Smooth muscle cell (in vitro differentiated cells): Measurements from ENCODE around the gene DCT. TPM values are rescaled to one million over a fixed set of nuclear protein-coding genes. Genes with fewer than 3 reads are reported as not detected.
"Not testable (repeated sequence)": the region's sequence is repeated elsewhere in the genome, so short reads cannot be mapped to it uniquely, and the experiment has no call there.

Source experiments
- DNase-seq: peaks from one replicate; lab custom pipeline; 2025; ENCODE audit not compliant: unreplicated experiment; lab: John Stamatoyannopoulos, UW
- H2AFZ ChIP-seq: fragments of 200-600 bp; sonication (generic); 2 replicates; pipeline ENCODE4 v1.6.0; 2016; ENCODE audit warnings: antibody characterized with exemption, low read depth, mild to moderate bottlenecking
- H3F3A ChIP-seq: fragments of 200-600 bp; sonication (generic); 2 replicates; pipeline ENCODE4 v1.6.0; 2017; ENCODE audit warnings: antibody characterized with exemption, low read depth
- H3K27ac ChIP-seq: fragments of 200-600 bp; sonication (generic); 2 replicates; pipeline ENCODE4 v1.5.1; 2016; ENCODE audit warnings: low read depth, mild to moderate bottlenecking
- H3K27me3 ChIP-seq: fragments of 200-600 bp; sonication (generic); 2 replicates; pipeline ENCODE4 v1.6.1; 2016; ENCODE audit warnings: low read depth, mild to moderate bottlenecking
- H3K36me3 ChIP-seq: fragments of 200-600 bp; sonication (generic); 2 replicates; pipeline ENCODE4 v1.5.1; 2016; ENCODE audit warnings: low read depth
- H3K4me1 ChIP-seq: fragments of 200-600 bp; sonication (generic); 2 replicates; pipeline ENCODE4 v1.5.1; 2016; ENCODE audit warnings: low read depth
- H3K4me2 ChIP-seq: fragments of 200-600 bp; sonication (generic); 2 replicates; pipeline ENCODE4 v1.6.0; 2016; ENCODE audit warnings: mild to moderate bottlenecking
- H3K4me3 ChIP-seq: fragments of 200-600 bp; sonication (generic); 2 replicates; pipeline ENCODE4 v1.5.1; 2016; ENCODE audit warnings: mild to moderate bottlenecking
- H3K79me2 ChIP-seq: fragments of 200-600 bp; sonication (generic); 2 replicates; pipeline ENCODE4 v1.6.0; 2016; ENCODE audit warnings: low read depth, mild to moderate bottlenecking
- H3K9ac ChIP-seq: fragments of 200-600 bp; sonication (generic); 2 replicates; pipeline ENCODE4 v1.6.0; 2016; ENCODE audit warnings: low read depth
- H3K9me3 ChIP-seq: fragments of 200-600 bp; sonication (generic); replicated peaks from 2 replicates; pipeline ENCODE4 v1.5.1; 2016; ENCODE audit warnings: low read depth
- H4K20me1 ChIP-seq: fragments of 200-600 bp; sonication (generic); 2 replicates; pipeline ENCODE4 v1.6.0; 2016; ENCODE audit warnings: low read depth
- WGBS: methylation state at CpG from one replicate; pipeline ENCODE4 v1.1.7; 2016; ENCODE audit warnings: low lambda C conversion rate; 5-methylcytosine and 5-hydroxymethylcytosine counted together
- polyA plus RNA-seq: library from polyadenylated mRNA; unstranded; fragments of >200 nt; fragmentation: Nextera tagmentation; extraction: Ambion mirVana; gene quantifications from 2 replicates; pipeline ENCODE4 v1.2.1, GENCODE V29; 2016
- total RNA-seq: library from RNA; depleted of rRNA; stranded (reverse); fragments of >200 nt; gene quantifications from 2 replicates; pipeline ENCODE4 v1.2.3, GENCODE V29; 2014
- TF ChIP-seq, protein P1 (sequence below): fragments of 200-600 bp; sonication (generic); IDR thresholded peaks from 2 replicates; pipeline ENCODE4 v1.5.1; 2017; ENCODE audit warnings: borderline replicate concordance, mild to moderate bottlenecking, antibody characterized with exemption; ENCODE audit not compliant: insufficient read depth, poor library complexity, severe bottlenecking

DCT gene
- total RNA-seq (0.09 TPM in 1 of 2 replicates, not detected in the other), polyA plus RNA-seq (0.10 and 0.31 TPM in 2 replicates)

- H3K4me1 ChIP-seq, result peaks cover 12% of the 10 kb centered on the region
- no peak within 1 kb of the TSS for H3K4me2 ChIP-seq
- H3K27me3 ChIP-seq, result no peaks in the 10 kb centered on the region
- no peaks in the 10 kb centered on the region for H3K79me2 ChIP-seq
- peak within 1 kb of the TSS; percentile 76 for H3K27ac ChIP-seq
- TF ChIP-seq, protein P1, sequence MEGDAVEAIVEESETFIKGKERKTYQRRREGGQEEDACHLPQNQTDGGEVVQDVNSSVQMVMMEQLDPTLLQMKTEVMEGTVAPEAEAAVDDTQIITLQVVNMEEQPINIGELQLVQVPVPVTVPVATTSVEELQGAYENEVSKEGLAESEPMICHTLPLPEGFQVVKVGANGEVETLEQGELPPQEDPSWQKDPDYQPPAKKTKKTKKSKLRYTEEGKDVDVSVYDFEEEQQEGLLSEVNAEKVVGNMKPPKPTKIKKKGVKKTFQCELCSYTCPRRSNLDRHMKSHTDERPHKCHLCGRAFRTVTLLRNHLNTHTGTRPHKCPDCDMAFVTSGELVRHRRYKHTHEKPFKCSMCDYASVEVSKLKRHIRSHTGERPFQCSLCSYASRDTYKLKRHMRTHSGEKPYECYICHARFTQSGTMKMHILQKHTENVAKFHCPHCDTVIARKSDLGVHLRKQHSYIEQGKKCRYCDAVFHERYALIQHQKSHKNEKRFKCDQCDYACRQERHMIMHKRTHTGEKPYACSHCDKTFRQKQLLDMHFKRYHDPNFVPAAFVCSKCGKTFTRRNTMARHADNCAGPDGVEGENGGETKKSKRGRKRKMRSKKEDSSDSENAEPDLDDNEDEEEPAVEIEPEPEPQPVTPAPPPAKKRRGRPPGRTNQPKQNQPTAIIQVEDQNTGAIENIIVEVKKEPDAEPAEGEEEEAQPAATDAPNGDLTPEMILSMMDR, result no peak
- no peak within 1 kb of the TSS for H3K9ac ChIP-seq
- no peaks in the 10 kb centered on the region for H3K9me3 ChIP-seq
- peak within 1 kb of the TSS; percentile 35 for H2AFZ ChIP-seq
- DNase-seq, result no peak
- no peaks in the 10 kb centered on the region for H4K20me1 ChIP-seq
- H3F3A ChIP-seq, result no peaks in the 10 kb centered on the region
- 59% methylated on average over 3 of the region's 3 CpGs for WGBS
- no peak within 1 kb of the TSS for H3K4me3 ChIP-seq
- no peaks in the 10 kb centered on the region for H3K36me3 ChIP-seq
Observed at GRCh38 chr13:94479616-94480015, at the start of gene DCT. Gene DCT, minus strand, starts transcription at chr13:94479682. Its CDS starts 427 bp downstream, at chr13:94479255.

GRCh38 chr13:94526956-94527355, 47.5 kb upstream of the DCT start:
- not testable (repeated sequence) for H3K79me2 ChIP-seq, H3K27me3 ChIP-seq, H4K20me1 ChIP-seq, H3K9ac ChIP-seq, H2AFZ ChIP-seq, H3K4me3 ChIP-seq, H3K36me3 ChIP-seq, H3K27ac ChIP-seq, H3K9me3 ChIP-seq, H3F3A ChIP-seq, DNase-seq, H3K4me1 ChIP-seq, H3K4me2 ChIP-seq
- 64% methylated on average over 7 of the region's 7 CpGs for WGBS

- DNase-seq, result no peak
- TF ChIP-seq, protein P1, result no peak
- H3K27me3 ChIP-seq, result no peaks in the 10 kb centered on the region
- H3K9me3 ChIP-seq, result no peaks in the 10 kb centered on the region
- no peaks in the 10 kb centered on the region for H4K20me1 ChIP-seq
- H3K4me1 ChIP-seq, result no peaks in the 10 kb centered on the region
- no peak overlapping the region for H3K9ac ChIP-seq
- no peak overlapping the region for H2AFZ ChIP-seq
- WGBS, result 83% methylated on average over 2 of the region's 2 CpGs
- no peak overlapping the region for H3K4me3 ChIP-seq
- H3K27ac ChIP-seq, result no peak overlapping the region
- no peak overlapping the region for H3K4me2 ChIP-seq
- no peaks in the 10 kb centered on the region for H3F3A ChIP-seq
- no peaks in the 10 kb centered on the region for H3K36me3 ChIP-seq
- H3K79me2 ChIP-seq, result no peaks in the 10 kb centered on the region
Observed at GRCh38 chr13:94525781-94526180, 46.3 kb upstream of the DCT start.

DNA sequence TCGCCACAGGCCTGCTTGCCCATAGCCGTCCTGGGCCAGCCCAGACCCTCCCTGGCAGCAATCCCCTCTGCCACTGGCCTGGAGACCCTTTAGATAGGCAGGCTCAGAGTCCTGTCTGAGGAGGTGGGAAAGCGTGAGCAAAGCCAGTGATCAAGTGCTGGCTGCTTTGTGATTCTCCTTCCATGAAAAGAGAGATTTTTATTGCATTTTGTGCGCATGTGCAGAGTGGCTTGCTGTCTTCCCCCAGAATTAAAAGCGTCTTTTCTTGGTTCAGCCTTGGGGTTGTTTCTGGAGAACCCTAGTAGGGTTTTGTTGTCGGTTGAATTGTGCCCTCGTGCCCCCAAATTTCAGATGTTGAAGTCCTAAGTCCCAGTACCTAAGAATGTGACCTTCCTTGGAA, 44.9 kb upstream of the DCT start:
- TF ChIP-seq, protein P1, result no peak
- H3K27ac ChIP-seq, result no peak overlapping the region

More for the DNA sequence above, 44.9 kb upstream of the DCT start:
- Histone ChIP-seq H3K4me2 (no peak overlapping the region), H3K9ac (no peak overlapping the region), H3F3A (no peaks in the 10 kb centered on the region), H3K27me3 (no peaks in the 10 kb centered on the region), H2AFZ (no peak overlapping the region), H4K20me1 (no peaks in the 10 kb centered on the region), H3K4me1 (no peaks in the 10 kb centered on the region), H3K79me2 (no peaks in the 10 kb centered on the region), H3K4me3 (no peak overlapping the region), H3K36me3 (no peaks in the 10 kb centered on the region), H3K9me3 (no peaks in the 10 kb centered on the region)
- DNase-seq, result no peak
- WGBS, result 84% methylated on average over 7 of the region's 7 CpGs
